HCT116 (cell line): ENCODE results near the gene RTN4. TPM values are rescaled to one million over a fixed set of nuclear protein-coding genes. Genes with fewer than 3 reads are reported as not detected.

ENCODE experiments used
- ATAC-seq: fragments of 200-7000 bp; cut with Tn5 transposase; 2 replicates; pipeline ENCODE4 v1.9.1; 2020; ENCODE audit warnings: mild to moderate bottlenecking, moderate library complexity
- BruUV-seq: library from RNA; stranded (reverse); fragments of 400-500 nt; replicated peaks from 2 replicates; lab custom pipeline; 2021; lab: Mats Ljungman, UMichigan
- CTCF ChIA-PET: fragments of 300-600 bp; sonication (Branson Sonifier 250); formaldehyde crosslinking; loops from one replicate; lab custom pipeline; 2021; ENCODE audit warnings: antibody characterized with exemption; lab: Charles Lee
- POLR2A ChIA-PET: fragments of 300-600, 350-600 bp; sonication (Branson Sonifier 250); formaldehyde crosslinking; loops from one replicate; lab custom pipeline; 2021; ENCODE audit warnings: antibody characterized with exemption; lab: Charles Lee
- RAD21 ChIA-PET, 2 experiments: fragments of 300-600 bp; sonication (Branson Sonifier 250); formaldehyde crosslinking; loops; one replicate each; lab custom pipeline; 2023; ENCODE audit warnings: low total read pairs in 2 of 2; ENCODE audit not compliant: uncharacterized antibody in 2 of 2, unreplicated experiment in 2 of 2, low non-redundant PET in 1 of 2; lab: Charles Lee
- DNase-seq: peaks from one replicate; pipeline ENCODE4 v3.0.0-alpha.2; 2010; ENCODE audit warnings: low read depth, low spot score
- H2AFZ ChIP-seq: fragments of 200-600 bp; shearing (Covaris generic), sonication (generic); 2 replicates; pipeline ENCODE4 v1.6.1; 2017; ENCODE audit warnings: low read depth, mixed run types, mixed read lengths, antibody characterized with exemption, low read length; ENCODE audit not compliant: poor library complexity, severe bottlenecking
- H3K27ac ChIP-seq: 2 replicates; pipeline ENCODE4 v1.5.1; 2012; ENCODE audit warnings: low read depth, low read length
- H3K27me3 ChIP-seq: fragments of 200-600 bp; sonication (generic); 2 replicates; pipeline ENCODE4 v1.6.1; 2016; ENCODE audit warnings: mixed run types, low read length, mixed read lengths; ENCODE audit not compliant: insufficient read depth
- H3K36me3 ChIP-seq, 2 experiments: fragments of 200-500 bp in 1 of 2; fragments of 200-600 bp in 1 of 2; sonication (Bioruptor generic) in 1 of 2; sonication (generic) in 1 of 2; 2 replicates each; pipeline versions ENCODE4 v1.5.1 to v1.6.1; 2014 to 2016; ENCODE audit warnings: low read length in 2 of 2, inconsistent platforms in 1 of 2, mixed read lengths in 1 of 2, mixed run types in 1 of 2; ENCODE audit not compliant: insufficient read depth in 2 of 2, control insufficient read depth in 1 of 2
- H3K4me1 ChIP-seq, 2 experiments: fragments of 200-600 bp in 1 of 2; sonication (generic) in 1 of 2; 2 replicates each; pipeline versions ENCODE4 v1.5.1 to v1.6.1; 2012 to 2017; ENCODE audit warnings: low read length in 2 of 2, inconsistent platforms in 1 of 2, mild to moderate bottlenecking in 1 of 2, mixed read lengths in 1 of 2, mixed run types in 1 of 2, moderate library complexity in 1 of 2; ENCODE audit not compliant: insufficient read depth in 2 of 2, control insufficient read depth in 1 of 2
- H3K4me2 ChIP-seq: fragments of 200-600 bp; sonication (generic); 2 replicates; pipeline ENCODE4 v1.6.1; 2017; ENCODE audit warnings: mixed run types, low read length, mixed read lengths
- H3K4me3 ChIP-seq, 2 experiments: fragments of 200-600 bp in 1 of 2; sonication (generic) in 1 of 2; replicated peaks in 1 of 2; 2 replicates each; pipeline ENCODE4 v1.5.1; 2011 to 2016; ENCODE audit warnings: low read length in 2 of 2, control low read depth in 1 of 2, low read depth in 1 of 2, mild to moderate bottlenecking in 1 of 2, mixed read lengths in 1 of 2, mixed run types in 1 of 2
- H3K79me2 ChIP-seq: fragments of 200-600 bp; sonication (generic); 2 replicates; pipeline ENCODE4 v1.6.1; 2017; ENCODE audit warnings: mild to moderate bottlenecking, mixed run types, low read length, moderate library complexity, mixed read lengths; ENCODE audit not compliant: insufficient read depth
- H3K9ac ChIP-seq: fragments of 200-600 bp; sonication (generic); 2 replicates; pipeline ENCODE4 v1.6.1; 2016; ENCODE audit warnings: low read length, mixed read lengths
- H3K9me2 ChIP-seq: fragments of 200-600 bp; sonication (generic), shearing (Covaris generic); 2 replicates; pipeline ENCODE4 v1.6.1; 2017; ENCODE audit warnings: mixed run types, mild to moderate bottlenecking, moderate library complexity; ENCODE audit not compliant: insufficient read depth
- H3K9me3 ChIP-seq, 2 experiments: fragments of 200-500 bp in 1 of 2; fragments of 200-600 bp in 1 of 2; sonication (Bioruptor generic) in 1 of 2; sonication (generic) in 1 of 2; 2 replicates each; pipeline ENCODE4 v1.6.1; 2014 to 2017; ENCODE audit warnings: low read length in 2 of 2, mixed read lengths in 2 of 2, inconsistent platforms in 1 of 2, low read depth in 1 of 2, mild to moderate bottlenecking in 1 of 2, mixed run types in 1 of 2, moderate library complexity in 1 of 2; ENCODE audit not compliant: control insufficient read depth in 1 of 2, insufficient read depth in 1 of 2
- H4K20me1 ChIP-seq: fragments of 200-600 bp; sonication (generic), shearing (Covaris generic); 2 replicates; pipeline ENCODE4 v1.6.1; 2017; ENCODE audit warnings: mixed run types, mild to moderate bottlenecking, moderate library complexity; ENCODE audit not compliant: insufficient read depth
- ATF3 ChIP-seq: IDR thresholded peaks from 2 replicates; pipeline ENCODE4 v1.6.1; 2012
- CTCF ChIP-seq, 3 experiments: fragments of 200-600 bp in 1 of 3; sonication (generic) in 1 of 3; IDR thresholded peaks in 2 of 3; conservative IDR thresholded peaks in 1 of 3; 2 replicates each; pipeline ENCODE4 v1.5.1; 2012 to 2017; ENCODE audit warnings: low read depth in 2 of 3, low read length in 2 of 3, antibody characterized with exemption in 1 of 3, borderline replicate concordance in 1 of 3, control low read depth in 1 of 3, mild to moderate bottlenecking in 1 of 3, mixed read lengths in 1 of 3, mixed run types in 1 of 3, moderate library complexity in 1 of 3; ENCODE audit not compliant: insufficient read depth in 1 of 3
- EGR1 ChIP-seq: IDR thresholded peaks from 2 replicates; pipeline ENCODE4 v1.6.1; 2012; ENCODE audit warnings: low read depth
- ELF1 ChIP-seq: IDR thresholded peaks from 2 replicates; pipeline ENCODE4 v1.6.1; 2012; ENCODE audit warnings: low read depth, borderline replicate concordance
- EZH2 ChIP-seq: fragments of 200-600 bp; sonication (generic); IDR thresholded peaks from 2 replicates; pipeline ENCODE4 v1.6.1; 2017; ENCODE audit warnings: antibody characterized with exemption, mixed run types
- FOSL1 ChIP-seq: IDR thresholded peaks from 2 replicates; pipeline ENCODE4 v1.6.1; 2012; ENCODE audit warnings: low read depth
- MAX ChIP-seq: IDR thresholded peaks from 2 replicates; pipeline ENCODE4 v1.6.1; 2012
- POLR2A ChIP-seq: IDR thresholded peaks from 2 replicates; pipeline ENCODE4 v1.7.0; 2011; ENCODE audit warnings: borderline replicate concordance; ENCODE audit not compliant: insufficient read depth, insufficient read length; ENCODE audit errors: extremely low read depth
- REST ChIP-seq: IDR thresholded peaks from 2 replicates; pipeline ENCODE4 v1.6.1; 2012; ENCODE audit warnings: low read depth
- SRF ChIP-seq: IDR thresholded peaks from 2 replicates; pipeline ENCODE4 v1.6.1; 2012; ENCODE audit warnings: low read depth
- TCF7L2 ChIP-seq: IDR thresholded peaks from 2 replicates; pipeline ENCODE4 v1.7.0; 2011; ENCODE audit warnings: borderline replicate concordance, inconsistent platforms; ENCODE audit not compliant: insufficient read depth, insufficient read length; ENCODE audit errors: extremely low read depth
- YY1 ChIP-seq: IDR thresholded peaks from 2 replicates; pipeline ENCODE4 v1.6.1; 2011; ENCODE audit warnings: low read length, low read depth, moderate library complexity, mild to moderate bottlenecking; ENCODE audit not compliant: insufficient replicate concordance; ENCODE audit errors: extremely low read depth
- ZBTB33 ChIP-seq: IDR thresholded peaks from 2 replicates; pipeline ENCODE4 v1.6.1; 2011; ENCODE audit warnings: mild to moderate bottlenecking, low read length, moderate library complexity; ENCODE audit not compliant: insufficient replicate concordance; ENCODE audit errors: extremely low read depth
- ZFX ChIP-seq: fragments of 450-650 bp; IDR thresholded peaks from 2 replicates; pipeline ENCODE4 v1.6.1; 2017
- intact Hi-C: fragments of 100-400 bp; cut with micrococcal nuclease; formaldehyde crosslinking; loops from 2 replicates; pipeline ENCODE4 v1.10.0; 2022
- total RNA-seq: library from RNA; stranded (reverse); gene quantifications from one replicate; pipeline ENCODE4 v1.2.1, GENCODE V29; 2021; ENCODE audit not compliant: unreplicated experiment

RTN4 gene
- total RNA-seq, 1 experiment from 2014 or later: 221 TPM

GRCh38 chr2:54960164-54960563, 90.1 kb downstream of the RTN4 start:
- H3K27ac ChIP-seq: no peak overlapping the region
- ChIA-PET CTCF (no interaction called here), POLR2A (no interaction called here), RAD21 (no interaction called here)
- no peaks in the 10 kb centered on the region for H3K4me1 ChIP-seq
- no peak overlapping the region for H2AFZ ChIP-seq
- H4K20me1 ChIP-seq: no peaks in the 10 kb centered on the region
- H3K9me2 ChIP-seq: no peaks in the 10 kb centered on the region
- no peak overlapping the region for H3K9ac ChIP-seq
- no TSS peak for BruUV-seq
- no peak overlapping the region for H3K4me3 ChIP-seq
- no peak for TF ChIP-seq EGR1
- no peak for TF ChIP-seq TCF7L2
- no peak for TF ChIP-seq ATF3
- TF ChIP-seq ZFX: no peak
- no peak for TF ChIP-seq FOSL1
- no peak for TF ChIP-seq MAX
- TF ChIP-seq REST: no peak
- no peak for TF ChIP-seq CTCF (IDR thresholded peaks at IDR 0.05 in 2 of 3, conservative IDR thresholded peaks at IDR 0.05 in 1 of 3; ENCODE audit: borderline replicate concordance in 1 of 3, insufficient read depth in 1 of 3, low read depth in 2 of 3, low read length in 2 of 3)
- no peak for TF ChIP-seq ZBTB33
- no peak for TF ChIP-seq ELF1
- TF ChIP-seq EZH2: no peak
- no peak for TF ChIP-seq POLR2A
- no peak for TF ChIP-seq SRF
- no peak for TF ChIP-seq YY1
- no peaks in the 10 kb centered on the region for H3K27me3 ChIP-seq
- ATAC-seq (no peak), DNase-seq (no peak)
- intact Hi-C loops: no loop called here
- no peak overlapping the region for H3K4me2 ChIP-seq
- H3K9me3 ChIP-seq: no peaks in the 10 kb centered on the region
- H3K36me3 ChIP-seq: no peaks in the 10 kb centered on the region
- no peaks in the 10 kb centered on the region for H3K79me2 ChIP-seq
